ENCODE data around the gene GNAT1. TPM values are rescaled to one million over a fixed set of nuclear protein-coding genes. Genes with fewer than 3 reads are reported as not detected.

Gene GNAT1
- total RNA-seq, 2 experiments from 2014 or later: not detected

DNA sequence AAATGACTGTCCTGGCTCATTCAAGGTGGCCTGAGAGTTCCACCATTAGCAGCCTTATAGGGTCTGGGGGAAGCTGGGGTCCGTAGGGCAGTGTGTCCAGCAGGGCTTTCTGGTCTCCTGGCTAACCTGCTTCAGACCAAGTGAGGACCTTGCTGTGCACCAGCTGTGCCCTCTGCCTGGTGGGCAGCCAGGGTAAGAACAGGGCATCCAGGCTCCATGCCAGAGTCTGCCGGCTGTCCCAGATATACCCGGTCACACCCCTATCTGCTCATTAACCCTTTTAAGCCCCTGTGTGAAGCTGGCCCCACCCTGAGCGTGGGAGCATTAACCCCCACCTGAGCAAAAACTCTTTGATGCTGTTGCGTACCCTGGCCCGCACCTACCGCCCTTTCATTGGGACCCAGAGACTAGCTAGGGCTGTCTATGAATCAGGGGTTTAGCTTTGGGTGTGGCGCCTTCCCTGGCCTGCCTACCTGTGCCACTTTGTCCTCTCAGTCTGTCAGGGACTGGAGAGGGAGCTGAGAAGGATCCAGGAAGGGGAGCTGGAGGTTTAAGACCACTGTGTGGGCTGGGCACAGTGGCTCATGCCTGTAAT, 18.7 kb upstream of the GNAT1 start:
- no peak for DNase-seq
- H3K4me3 Mint-ChIP-seq: no peak overlapping the region
- intact Hi-C loops (cut with micrococcal nuclease): no loop called here
- POLR2A ChIA-PET: interaction anchor here (1.0 kb wide), 1 partner anchor 53 kb away, joined by 3 read pairs; no protein-coding TSS in a partner anchor
- H3K36me3 Mint-ChIP-seq: no peaks in the 10 kb centered on the region
- CTCF ChIA-PET: interaction anchor here (0.9 kb wide), 2 partner anchors 100 to 257 kb away, joined by 3 read pairs; no protein-coding TSS in a partner anchor
- H3K9me3 Mint-ChIP-seq: no peaks in the 10 kb centered on the region
- H3K4me1 Mint-ChIP-seq (ENCODE audit: low read depth): peaks cover 2% of the 10 kb centered on the region
- no peaks in the 10 kb centered on the region for H3K27me3 Mint-ChIP-seq
- no peak overlapping the region for H3K27ac Mint-ChIP-seq

DNA sequence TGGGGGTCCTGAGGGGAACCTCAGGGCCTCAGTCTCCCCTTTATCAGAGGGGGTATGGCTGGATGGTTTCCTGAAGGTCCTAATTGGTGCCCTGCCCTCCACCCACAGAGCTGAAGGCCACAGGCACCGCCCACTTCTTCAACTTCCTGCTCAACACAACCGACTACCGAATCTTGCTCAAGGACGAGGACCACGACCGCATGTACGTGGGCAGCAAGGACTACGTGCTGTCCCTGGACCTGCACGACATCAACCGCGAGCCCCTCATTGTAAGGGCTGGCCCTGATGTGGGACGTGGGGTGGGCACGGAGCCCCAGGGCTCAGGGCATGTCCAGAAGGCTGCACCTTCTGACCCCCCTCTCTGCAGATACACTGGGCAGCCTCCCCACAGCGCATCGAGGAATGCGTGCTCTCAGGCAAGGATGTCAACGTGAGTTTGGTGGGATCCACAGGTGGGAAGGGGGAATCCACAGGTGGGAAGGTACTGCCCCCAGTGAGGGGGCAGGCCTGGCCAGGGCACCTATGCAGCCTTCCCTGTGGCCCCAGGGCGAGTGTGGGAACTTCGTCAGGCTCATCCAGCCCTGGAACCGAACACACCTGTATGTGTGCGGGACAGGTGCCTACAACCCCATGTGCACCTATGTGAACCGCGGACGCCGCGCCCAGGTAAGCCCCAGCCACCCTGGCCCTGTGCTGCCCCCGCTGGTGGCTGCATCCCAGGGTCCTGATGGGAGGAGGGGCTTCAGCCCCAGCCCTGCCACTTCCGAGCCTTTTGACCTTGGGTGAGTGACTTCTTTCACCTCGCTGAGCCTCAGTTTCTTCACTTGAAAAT, 17.5 kb upstream of the GNAT1 start:
- DNase-seq: no peak
- no peak overlapping the region for H3K27ac Mint-ChIP-seq

DNA sequence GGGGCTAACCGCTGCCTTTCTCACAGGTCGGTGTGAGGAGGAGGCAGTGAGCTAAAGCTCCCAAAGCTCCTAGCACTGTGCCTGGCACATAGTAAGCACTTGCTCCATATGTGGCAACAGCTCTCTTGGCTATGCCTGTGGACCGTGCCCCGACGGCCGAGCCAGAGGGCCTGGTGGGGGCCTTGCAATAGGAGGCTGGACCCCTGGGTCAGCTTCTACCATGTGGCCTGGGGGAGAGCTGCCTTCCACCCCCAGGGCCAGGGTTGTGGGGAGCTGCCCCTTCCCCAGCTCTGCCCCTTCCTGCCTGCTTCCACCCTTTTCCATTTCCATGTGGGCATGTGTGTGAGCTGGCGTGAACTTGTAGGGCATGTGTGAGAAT, 16.9 kb upstream of the GNAT1 start:
- H3K27ac Mint-ChIP-seq: no peak overlapping the region
- peaks cover 2% of the 10 kb centered on the region for H3K4me1 Mint-ChIP-seq (ENCODE audit: low read depth)
- CTCF ChIA-PET: no interaction called here

More for the DNA sequence above, 17.5 kb upstream of the GNAT1 start:
- intact Hi-C loops (cut with micrococcal nuclease): no loop called here
- no peaks in the 10 kb centered on the region for H3K36me3 Mint-ChIP-seq
- no peaks in the 10 kb centered on the region for H3K27me3 Mint-ChIP-seq
- peaks cover 2% of the 10 kb centered on the region for H3K4me1 Mint-ChIP-seq (ENCODE audit: low read depth)
- CTCF ChIA-PET: interaction anchor here (0.9 kb wide), 1 partner anchor 258 kb away, joined by 3 read pairs; no protein-coding TSS in a partner anchor
- H3K9me3 Mint-ChIP-seq: no peaks in the 10 kb centered on the region
- no peak overlapping the region for H3K4me3 Mint-ChIP-seq
- POLR2A ChIA-PET: interaction anchor here (1.0 kb wide), 1 partner anchor 54 kb away, joined by 3 read pairs; no protein-coding TSS in a partner anchor

DNA sequence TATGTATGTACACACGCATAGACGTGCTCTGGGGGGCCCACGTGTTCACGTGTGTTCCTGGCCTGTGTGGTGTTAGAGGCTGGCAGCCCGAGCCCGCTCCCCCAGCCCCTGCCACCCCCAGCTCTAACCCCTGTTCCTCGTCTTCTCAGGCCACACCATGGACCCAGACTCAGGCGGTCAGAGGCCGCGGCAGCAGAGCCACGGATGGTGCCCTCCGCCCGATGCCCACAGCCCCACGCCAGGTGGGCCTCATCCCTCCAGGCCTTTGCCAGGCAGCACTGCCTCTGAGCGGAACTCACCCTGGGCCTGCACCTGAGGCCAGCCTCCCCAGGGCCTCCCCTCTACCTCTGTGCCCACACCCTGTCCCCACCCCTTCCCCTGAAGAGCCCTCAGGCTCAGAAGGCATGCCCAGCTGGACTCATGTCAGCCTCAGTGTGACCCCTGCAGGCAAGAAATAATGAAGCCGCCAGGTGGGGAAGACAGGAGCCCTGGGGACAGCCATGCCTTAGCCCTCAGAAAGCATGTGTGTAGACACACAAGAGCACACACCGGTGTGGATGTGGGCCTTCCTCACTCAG, 16.4 kb upstream of the GNAT1 start:
- Mint-ChIP-seq H3K4me3 (no peak overlapping the region), H3K27me3 (no peaks in the 10 kb centered on the region), H3K36me3 (no peaks in the 10 kb centered on the region), H3K27ac (no peak overlapping the region), H3K9me3 (no peaks in the 10 kb centered on the region), H3K4me1 (ENCODE audit: low read depth) (peaks cover 2% of the 10 kb centered on the region)
- intact Hi-C loops (cut with micrococcal nuclease): no loop called here
- CTCF ChIA-PET: no interaction called here
- DNase-seq: no peak
- POLR2A ChIA-PET: no interaction called here

More for the DNA sequence above, 16.9 kb upstream of the GNAT1 start:
- intact Hi-C loops (cut with micrococcal nuclease): no loop called here
- POLR2A ChIA-PET: no interaction called here
- no peak for DNase-seq
- Mint-ChIP-seq H3K4me3 (no peak overlapping the region), H3K36me3 (no peaks in the 10 kb centered on the region), H3K27me3 (no peaks in the 10 kb centered on the region), H3K9me3 (no peaks in the 10 kb centered on the region)

DNA sequence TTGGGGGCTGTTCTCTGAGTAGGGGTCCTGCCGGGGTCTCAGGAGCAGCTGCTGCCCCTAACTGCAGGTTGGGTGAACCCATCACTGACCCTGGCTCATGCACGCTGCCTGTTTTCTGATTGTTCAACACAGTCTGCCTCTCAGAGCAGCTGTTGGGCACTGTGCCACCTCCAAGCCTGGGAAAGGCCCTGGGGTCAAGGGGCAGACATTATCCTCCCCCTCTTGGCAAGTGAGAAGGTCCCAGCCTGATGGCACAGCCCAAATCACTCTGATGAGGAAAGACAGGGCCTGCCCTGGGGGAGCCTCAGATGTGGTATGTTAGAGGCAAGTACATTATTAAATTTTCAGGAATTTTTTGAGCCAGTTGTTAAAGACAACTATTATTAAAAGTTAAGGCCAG, 14.1 kb upstream of the GNAT1 start:
- intact Hi-C loops (cut with micrococcal nuclease): no loop called here
- POLR2A ChIA-PET: no interaction called here
- DNase-seq: no peak
- no peak overlapping the region for H3K27ac Mint-ChIP-seq
- no peaks in the 10 kb centered on the region for H3K36me3 Mint-ChIP-seq
- CTCF ChIA-PET: no interaction called here
- peaks cover 2% of the 10 kb centered on the region for H3K4me1 Mint-ChIP-seq (ENCODE audit: low read depth)
- no peak overlapping the region for H3K4me3 Mint-ChIP-seq
- no peaks in the 10 kb centered on the region for H3K9me3 Mint-ChIP-seq
- H3K27me3 Mint-ChIP-seq: no peaks in the 10 kb centered on the region

DNA sequence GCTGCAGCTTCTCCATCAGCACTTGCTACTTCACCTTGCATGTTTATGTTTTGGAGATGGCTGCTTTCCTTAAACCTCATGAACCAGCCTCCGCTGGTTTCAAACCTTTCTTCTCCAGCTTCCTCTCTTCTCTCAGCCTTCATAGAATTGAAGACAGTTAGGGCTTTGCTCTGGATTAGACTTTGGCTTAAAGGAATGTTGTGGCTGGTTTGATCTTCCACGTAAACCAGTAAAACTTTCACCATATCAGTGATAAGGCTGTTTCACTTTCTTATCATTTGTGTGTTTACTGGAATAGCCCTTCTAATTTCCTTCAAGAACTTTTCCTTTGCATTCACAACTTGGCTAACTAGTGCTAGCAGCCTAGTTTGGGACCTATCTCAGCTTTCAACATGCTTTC, 11.7 kb upstream of the GNAT1 start:
- H3K4me1 Mint-ChIP-seq (ENCODE audit: low read depth): no peaks in the 10 kb centered on the region
- CTCF ChIA-PET: interaction anchor here (1.1 kb wide), 1 partner anchor 10 kb away, joined by 3 read pairs; no protein-coding TSS in a partner anchor
- H3K27ac Mint-ChIP-seq: no peak overlapping the region
- DNase-seq: no peak
- H3K36me3 Mint-ChIP-seq: no peaks in the 10 kb centered on the region
- intact Hi-C loops (cut with micrococcal nuclease): no loop called here
- no peaks in the 10 kb centered on the region for H3K27me3 Mint-ChIP-seq
- no peak overlapping the region for H3K4me3 Mint-ChIP-seq
- POLR2A ChIA-PET: interaction anchor here (0.6 kb wide), 1 partner anchor 301 kb away, joined by 4 read pairs; no protein-coding TSS in a partner anchor
- no peaks in the 10 kb centered on the region for H3K9me3 Mint-ChIP-seq

DNA sequence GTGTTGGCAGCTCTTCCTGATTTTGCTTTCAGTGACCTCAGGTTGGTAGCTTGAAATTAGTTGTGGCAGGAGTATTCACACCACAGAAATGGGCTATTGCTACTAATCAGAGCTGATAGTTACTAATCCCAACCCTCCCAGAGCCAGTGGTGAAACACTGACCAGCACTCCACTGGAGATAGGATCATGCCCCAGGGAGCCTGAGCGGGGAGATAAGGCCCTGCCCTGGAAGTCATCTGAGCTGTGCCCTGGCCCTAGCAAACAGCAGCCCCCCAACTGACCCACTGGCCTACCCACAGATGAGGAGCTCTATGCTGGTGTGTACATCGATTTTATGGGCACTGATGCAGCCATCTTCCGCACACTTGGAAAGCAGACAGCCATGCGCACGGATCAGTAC, 9.4 kb upstream of the GNAT1 start:
- no peaks in the 10 kb centered on the region for H3K27me3 Mint-ChIP-seq
- no peak for DNase-seq
- H3K27ac Mint-ChIP-seq: no peak overlapping the region
- H3K4me1 Mint-ChIP-seq (ENCODE audit: low read depth): no peaks in the 10 kb centered on the region
- ChIA-PET CTCF (interaction anchor here (1.1 to 2.5 kb wide), 3 partner anchors 10 to 17 kb away, joined by 3 to 8 read pairs (median 5); partner anchors contain the start of gene GNAT1), POLR2A (no interaction called here)
- H3K4me3 Mint-ChIP-seq: no peak overlapping the region
- intact Hi-C loops (cut with micrococcal nuclease): no loop called here
- no peaks in the 10 kb centered on the region for H3K36me3 Mint-ChIP-seq
- no peaks in the 10 kb centered on the region for H3K9me3 Mint-ChIP-seq

DNA sequence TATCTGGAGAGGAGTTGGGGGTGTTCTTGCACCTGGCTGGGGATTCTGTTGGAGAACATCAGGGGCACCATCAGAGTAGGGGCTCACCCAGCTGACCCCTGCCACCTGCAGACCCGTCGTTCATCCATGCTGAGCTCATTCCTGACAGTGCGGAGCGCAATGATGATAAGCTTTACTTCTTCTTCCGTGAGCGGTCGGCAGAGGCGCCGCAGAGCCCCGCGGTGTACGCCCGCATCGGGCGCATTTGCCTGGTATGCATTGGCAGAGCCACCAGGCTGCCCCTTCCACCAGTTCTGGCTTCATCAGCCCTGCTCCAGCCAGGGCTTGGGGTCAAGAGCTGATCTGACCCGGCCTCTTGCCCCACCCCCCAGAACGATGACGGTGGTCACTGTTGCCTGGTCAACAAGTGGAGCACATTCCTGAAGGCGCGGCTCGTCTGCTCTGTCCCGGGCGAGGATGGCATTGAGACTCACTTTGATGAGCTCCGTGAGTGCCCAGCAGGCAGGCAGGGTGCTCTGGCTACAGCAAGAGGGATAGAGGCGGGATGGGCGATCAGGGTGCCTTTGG, 8.8 kb upstream of the GNAT1 start:
- Mint-ChIP-seq H3K27ac (no peak overlapping the region), H3K36me3 (no peaks in the 10 kb centered on the region), H3K9me3 (no peaks in the 10 kb centered on the region), H3K4me3 (no peak overlapping the region), H3K4me1 (ENCODE audit: low read depth) (no peaks in the 10 kb centered on the region), H3K27me3 (no peaks in the 10 kb centered on the region)
- ChIA-PET CTCF (interaction anchor here (1.5 to 2.5 kb wide), 2 partner anchors 9 to 12 kb away, joined by 5 to 8 read pairs; partner anchors contain the start of gene GNAT1), POLR2A (no interaction called here)
- DNase-seq: no peak
- intact Hi-C loops (cut with micrococcal nuclease): no loop called here

DNA sequence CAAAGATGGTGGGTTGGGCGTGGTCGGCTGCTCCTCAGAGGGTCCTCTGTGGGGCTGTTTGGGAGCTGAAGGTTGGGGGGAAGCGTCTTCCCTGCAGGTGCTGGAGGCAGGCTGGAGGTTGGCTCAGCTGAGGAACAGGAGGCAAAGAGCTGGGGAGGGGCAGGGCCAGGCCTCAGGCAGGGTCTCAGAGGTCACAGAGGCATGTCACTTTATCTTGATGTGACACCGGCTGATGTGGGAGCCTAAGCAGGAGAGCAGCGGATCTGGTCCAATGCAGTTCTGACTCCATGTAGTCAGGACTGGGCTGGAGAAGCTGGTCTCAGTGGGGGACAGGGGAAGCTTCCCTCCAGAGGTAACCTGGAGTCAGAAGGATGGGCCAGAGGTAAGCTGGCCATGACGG, 7.7 kb upstream of the GNAT1 start:
- intact Hi-C loops (cut with micrococcal nuclease): no loop called here
- no peaks in the 10 kb centered on the region for H3K9me3 Mint-ChIP-seq
- no peak for DNase-seq
- no peaks in the 10 kb centered on the region for H3K27me3 Mint-ChIP-seq
- H3K4me3 Mint-ChIP-seq: no peak overlapping the region
- no peak overlapping the region for H3K27ac Mint-ChIP-seq
- no peaks in the 10 kb centered on the region for H3K4me1 Mint-ChIP-seq (ENCODE audit: low read depth)
- POLR2A ChIA-PET: no interaction called here
- H3K36me3 Mint-ChIP-seq: no peaks in the 10 kb centered on the region
- CTCF ChIA-PET: interaction anchor here (1.1 to 2.5 kb wide), 3 partner anchors 8 to 155 kb away, joined by 3 to 8 read pairs (median 3); partner anchors contain the start of gene GNAT1

DNA sequence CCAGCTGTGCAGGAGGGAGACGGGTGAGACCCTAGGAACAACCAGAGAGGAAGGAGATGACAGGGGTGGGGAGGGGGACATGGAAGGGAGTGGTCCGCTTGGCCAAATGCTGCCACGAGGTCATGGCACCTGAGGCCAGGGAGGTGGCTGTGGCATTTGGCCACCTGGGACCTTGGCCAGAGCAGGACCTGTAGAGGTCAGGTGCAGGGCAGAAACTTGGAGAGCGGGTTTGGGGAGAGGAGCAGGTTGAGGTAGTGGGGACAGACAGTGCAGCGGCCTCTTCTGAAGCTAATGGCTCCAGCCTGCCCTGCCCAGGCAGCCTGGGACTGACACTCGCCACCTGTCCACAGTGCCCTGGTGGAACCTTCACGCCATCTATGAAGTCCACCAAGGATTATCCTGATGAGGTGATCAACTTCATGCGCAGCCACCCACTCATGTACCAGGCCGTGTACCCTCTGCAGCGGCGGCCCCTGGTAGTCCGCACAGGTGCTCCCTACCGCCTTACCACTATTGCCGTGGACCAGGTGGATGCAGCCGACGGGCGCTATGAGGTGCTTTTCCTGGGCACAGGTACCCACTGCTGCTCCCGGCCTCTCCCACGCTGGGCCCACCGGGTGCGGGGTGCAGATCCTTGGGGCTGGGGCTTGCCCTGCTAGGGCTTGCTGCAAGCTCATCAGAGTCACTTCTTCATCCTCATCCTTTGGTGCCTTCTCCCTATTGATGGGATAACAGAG, 7.0 kb upstream of the GNAT1 start:
- no peak for DNase-seq
- intact Hi-C loops (cut with micrococcal nuclease): no loop called here
- ChIA-PET POLR2A (no interaction called here), CTCF (interaction anchor here (1.1 to 2.5 kb wide), 3 partner anchors 7 to 154 kb away, joined by 3 to 8 read pairs (median 3); partner anchors contain the start of gene GNAT1)
- no peaks in the 10 kb centered on the region for H3K9me3 Mint-ChIP-seq
- H3K27ac Mint-ChIP-seq: no peak overlapping the region
- no peaks in the 10 kb centered on the region for H3K4me1 Mint-ChIP-seq (ENCODE audit: low read depth)
- no peaks in the 10 kb centered on the region for H3K36me3 Mint-ChIP-seq
- no peak overlapping the region for H3K4me3 Mint-ChIP-seq
- H3K27me3 Mint-ChIP-seq: no peaks in the 10 kb centered on the region

DNA sequence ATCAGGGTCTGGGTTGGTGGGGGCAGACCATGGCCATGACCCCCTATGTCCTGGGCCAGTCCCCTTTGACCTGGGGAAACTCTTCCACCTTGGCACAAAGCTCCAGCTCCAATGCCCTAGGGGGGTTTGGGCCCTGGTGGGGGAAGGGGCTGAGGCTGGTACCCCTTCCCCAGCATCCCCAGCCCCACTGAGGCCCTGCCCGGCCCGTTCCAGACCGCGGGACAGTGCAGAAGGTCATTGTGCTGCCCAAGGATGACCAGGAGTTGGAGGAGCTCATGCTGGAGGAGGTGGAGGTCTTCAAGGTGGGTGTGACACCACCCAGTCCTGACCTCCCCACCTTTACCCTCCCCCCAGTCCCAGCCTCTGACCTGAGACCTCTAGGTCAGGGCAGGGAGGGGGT, 6.2 kb upstream of the GNAT1 start:
- ChIA-PET POLR2A (no interaction called here), CTCF (interaction anchor here (1.4 kb wide), 1 partner anchor 41 kb away, joined by 3 read pairs; no protein-coding TSS in a partner anchor)
- Mint-ChIP-seq H3K27me3 (no peaks in the 10 kb centered on the region), H3K4me1 (ENCODE audit: low read depth) (no peaks in the 10 kb centered on the region), H3K9me3 (no peaks in the 10 kb centered on the region), H3K27ac (no peak overlapping the region), H3K36me3 (no peaks in the 10 kb centered on the region), H3K4me3 (no peak overlapping the region)
- intact Hi-C loops (cut with micrococcal nuclease): no loop called here
- DNase-seq: no peak

Data from activated CD4-positive, alpha-beta memory T cell treated with anti-CD3 and anti-CD28 coated beads for 36 hours (primary cell).